Glutamatergic neuron (in vitro differentiated cells): ENCODE results near the gene LTBP2. TPM values are rescaled to one million over a fixed set of nuclear protein-coding genes. Genes with fewer than 3 reads are reported as not detected.

Experiments used
- DNase-seq: peaks from one replicate; pipeline ENCODE4 v3.0.0; 2022
- H3K27ac Mint-ChIP-seq: one replicate; pipeline ENCODE4 v1.8.0; 2020; ENCODE audit warnings: mild to moderate bottlenecking, mixed read lengths, inconsistent platforms; ENCODE audit not compliant: unreplicated experiment
- H3K27me3 Mint-ChIP-seq: one replicate; pipeline ENCODE4 v1.8.0; 2020; ENCODE audit warnings: mild to moderate bottlenecking, moderate library complexity, mixed read lengths, inconsistent platforms; ENCODE audit not compliant: unreplicated experiment
- H3K36me3 Mint-ChIP-seq: one replicate; pipeline ENCODE4 v1.8.0; 2020; ENCODE audit warnings: mild to moderate bottlenecking, mixed read lengths, inconsistent platforms; ENCODE audit not compliant: unreplicated experiment
- H3K4me1 Mint-ChIP-seq: one replicate; pipeline ENCODE4 v1.8.0; 2020; ENCODE audit warnings: mild to moderate bottlenecking, low read depth, mixed read lengths, inconsistent platforms; ENCODE audit not compliant: unreplicated experiment
- H3K4me3 Mint-ChIP-seq: one replicate; pipeline ENCODE4 v1.8.0; 2020; ENCODE audit warnings: mild to moderate bottlenecking, mixed read lengths, inconsistent platforms; ENCODE audit not compliant: unreplicated experiment
- H3K9me3 Mint-ChIP-seq: one replicate; pipeline ENCODE4 v1.8.0; 2020; ENCODE audit warnings: mild to moderate bottlenecking, moderate library complexity, mixed read lengths, inconsistent platforms; ENCODE audit not compliant: unreplicated experiment
- CTCF ChIP-seq: fragments of 200-600 bp; sonication (generic); IDR thresholded peaks from one replicate; pipeline ENCODE4 v1.5.0; 2021; ENCODE audit not compliant: partially characterized antibody, unreplicated experiment
- total RNA-seq: library from RNA; stranded (reverse); fragmentation: NEBNext Ultra II Directional; extraction: Animal tissue kit (Norgen Biotek cat#: 25700); gene quantifications from one replicate; pipeline ENCODE4 v1.2.1, GENCODE V29; 2021; ENCODE audit not compliant: unreplicated experiment

Gene LTBP2
- total RNA-seq, 1 donor from 2014 or later: 1.2 TPM

GRCh38 chr14:74577247-74577947, 34.6 kb downstream of the LTBP2 start:
- Mint-ChIP-seq H3K4me3 (no peak overlapping the region), H3K27ac (no peak overlapping the region), H3K4me1 (peaks cover 4% of the 10 kb centered on the region), H3K9me3 (no peaks in the 10 kb centered on the region), H3K36me3 (no peaks in the 10 kb centered on the region), H3K27me3 (peaks cover 1% of the 10 kb centered on the region)
- no peak for DNase-seq
- TF ChIP-seq CTCF: no peak

GRCh38 chr14:74575936-74576335, 36.1 kb downstream of the LTBP2 start:
- no peaks in the 10 kb centered on the region for H3K36me3 Mint-ChIP-seq
- H3K27me3 Mint-ChIP-seq: peaks cover 1% of the 10 kb centered on the region
- no peak for TF ChIP-seq CTCF
- H3K4me1 Mint-ChIP-seq: peaks cover 9% of the 10 kb centered on the region
- no peak overlapping the region for H3K27ac Mint-ChIP-seq
- H3K4me3 Mint-ChIP-seq: no peak overlapping the region
- H3K9me3 Mint-ChIP-seq: no peaks in the 10 kb centered on the region
- DNase-seq: no peak

GRCh38 chr14:74575507-74575906, 36.5 kb downstream of the LTBP2 start:
- no peak for DNase-seq
- H3K36me3 Mint-ChIP-seq: no peaks in the 10 kb centered on the region
- H3K27ac Mint-ChIP-seq: no peak overlapping the region
- no peak overlapping the region for H3K4me3 Mint-ChIP-seq
- H3K4me1 Mint-ChIP-seq: peaks cover 9% of the 10 kb centered on the region
- TF ChIP-seq CTCF: no peak
- H3K9me3 Mint-ChIP-seq: no peaks in the 10 kb centered on the region
- peaks cover 1% of the 10 kb centered on the region for H3K27me3 Mint-ChIP-seq

- peaks cover 1% of the 10 kb centered on the region for H3K27me3 Mint-ChIP-seq
- no peak for TF ChIP-seq CTCF
- H3K4me1 Mint-ChIP-seq: peaks cover 9% of the 10 kb centered on the region
- H3K4me3 Mint-ChIP-seq: no peak overlapping the region
- H3K9me3 Mint-ChIP-seq: no peaks in the 10 kb centered on the region
- H3K36me3 Mint-ChIP-seq: no peaks in the 10 kb centered on the region
- DNase-seq: no peak
- H3K27ac Mint-ChIP-seq: no peak overlapping the region
These were observed 37.3 kb downstream of the LTBP2 start for GRCh38 chr14:74574706-74575105.

GRCh38 chr14:74574090-74574433, 38.0 kb downstream of the LTBP2 start:
- Mint-ChIP-seq H3K4me1 (peaks cover 9% of the 10 kb centered on the region), H3K9me3 (no peaks in the 10 kb centered on the region), H3K27ac (no peak overlapping the region), H3K36me3 (no peaks in the 10 kb centered on the region), H3K27me3 (peaks cover 1% of the 10 kb centered on the region), H3K4me3 (peak overlapping the region; percentile 10)
- DNase-seq: no peak
- TF ChIP-seq CTCF: no peak
